Measurements from ENCODE around the gene CCM2L.

DNA sequence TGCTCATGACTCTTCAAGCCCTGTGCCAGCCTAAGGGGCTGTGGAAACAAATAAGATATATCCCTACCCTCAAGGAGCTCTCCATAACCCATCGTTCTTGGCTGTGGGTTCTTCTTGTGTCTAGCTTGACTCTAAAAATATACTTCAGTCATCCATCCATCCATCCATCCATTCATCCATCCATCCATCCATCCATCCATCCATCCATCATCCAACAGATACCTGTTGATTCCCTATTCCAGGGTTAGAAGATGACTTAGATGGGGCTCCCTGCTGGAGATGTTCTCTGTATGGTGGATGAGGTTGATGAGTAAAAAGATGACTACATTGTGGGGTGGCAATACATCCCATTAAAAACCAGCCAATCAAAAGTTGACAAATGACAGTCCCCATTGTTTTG lies 65.3 kb downstream of the CCM2L start:
- TF ChIP-seq SPI1 (IDR thresholded peaks at IDR 0.05; ENCODE audit: low read depth, low read length) (no peak), POLR2AphosphoS5 (IDR thresholded peaks at IDR 0.05; ENCODE audit: low read depth, low read length) (no peak), POLR2A (IDR thresholded peaks at IDR 0.05; ENCODE audit: low read depth, low read length) (no peak), POU2F2 (IDR thresholded peaks at IDR 0.05; ENCODE audit: low read depth, low read length) (no peak)
